NCI-H2029 treated with DMSO at 0.1 percent for 48 hours (cell line): ENCODE results near the gene KERA.
"Not testable (repeated sequence)": the region's sequence is repeated elsewhere in the genome, so short reads cannot be mapped to it uniquely, and the experiment has no call there.

Source experiments
- DNase-seq: peaks from one replicate; lab custom pipeline; 2025; lab: John Stamatoyannopoulos, UW

The KERA gene

GRCh38 chr12:91057368-91058165, at the start of gene KERA:
Gene KERA, minus strand, starts transcription at chr12:91058024. Its CDS starts 1,743 bp downstream, at chr12:91056281.
- DNase-seq: no peak

- DNase-seq: no peak
Measured at GRCh38 chr12:91106283-91106682, 48.5 kb upstream of the KERA start.

- no peak for DNase-seq
Measured at GRCh38 chr12:91105807-91106206, 48.0 kb upstream of the KERA start.

- DNase-seq: no peak
Measured at GRCh38 chr12:91104812-91105466, 47.1 kb upstream of the KERA start.

- no peak for DNase-seq
Measured at GRCh38 chr12:91103624-91104023, 45.8 kb upstream of the KERA start.

GRCh38 chr12:91103101-91103500, 45.3 kb upstream of the KERA start:
- DNase-seq: no peak

GRCh38 chr12:91100906-91101305, 43.1 kb upstream of the KERA start:
- no peak for DNase-seq

GRCh38 chr12:91099836-91100235, 42.0 kb upstream of the KERA start:
- DNase-seq: no peak

- DNase-seq: no peak
Measured at GRCh38 chr12:91099341-91099740, 41.5 kb upstream of the KERA start.

GRCh38 chr12:91098941-91099340, 41.1 kb upstream of the KERA start:
- DNase-seq: no peak

- no peak for DNase-seq
Measured at GRCh38 chr12:91098461-91098860, 40.6 kb upstream of the KERA start.

GRCh38 chr12:91094957-91095356, 37.1 kb upstream of the KERA start:
- DNase-seq: no peak

- DNase-seq: no peak
Measured at GRCh38 chr12:91094032-91094662, 36.3 kb upstream of the KERA start.

GRCh38 chr12:91093341-91093740, 35.5 kb upstream of the KERA start:
- DNase-seq: no peak

GRCh38 chr12:91091916-91092715, 34.3 kb upstream of the KERA start:
- no peak for DNase-seq

- DNase-seq: not testable (repeated sequence)
Measured at GRCh38 chr12:91089953-91090352, 32.1 kb upstream of the KERA start.

- no peak for DNase-seq
Measured at GRCh38 chr12:91080041-91080440, 22.2 kb upstream of the KERA start.

GRCh38 chr12:91078501-91078900, 20.7 kb upstream of the KERA start:
- DNase-seq: no peak

- no peak for DNase-seq
Measured at GRCh38 chr12:91077228-91077954, 19.6 kb upstream of the KERA start.

GRCh38 chr12:91074851-91075250, 17.0 kb upstream of the KERA start:
- peak; percentile 21 for DNase-seq

- no peak for DNase-seq
Measured at GRCh38 chr12:91074154-91074709, 16.4 kb upstream of the KERA start.
